Glomerular endothelial cell (primary cell): ENCODE data around the gene CD247. TPM values are rescaled to one million over a fixed set of nuclear protein-coding genes. Genes with fewer than 3 reads are reported as not detected.

Experiments used
- DNase-seq: peaks from one replicate; pipeline ENCODE4 v3.0.0-alpha.2; 2011; ENCODE audit warnings: low read depth, low spot score; ENCODE audit errors: extremely low read depth
- total RNA-seq: library from RNA; depleted of rRNA; stranded (reverse); fragments of >200 nt; gene quantifications from 2 replicates; pipeline ENCODE4 v1.2.3, GENCODE V29; 2015

CD247 gene
- total RNA-seq, 1 donor from 2014 or later = not detected

DNA sequence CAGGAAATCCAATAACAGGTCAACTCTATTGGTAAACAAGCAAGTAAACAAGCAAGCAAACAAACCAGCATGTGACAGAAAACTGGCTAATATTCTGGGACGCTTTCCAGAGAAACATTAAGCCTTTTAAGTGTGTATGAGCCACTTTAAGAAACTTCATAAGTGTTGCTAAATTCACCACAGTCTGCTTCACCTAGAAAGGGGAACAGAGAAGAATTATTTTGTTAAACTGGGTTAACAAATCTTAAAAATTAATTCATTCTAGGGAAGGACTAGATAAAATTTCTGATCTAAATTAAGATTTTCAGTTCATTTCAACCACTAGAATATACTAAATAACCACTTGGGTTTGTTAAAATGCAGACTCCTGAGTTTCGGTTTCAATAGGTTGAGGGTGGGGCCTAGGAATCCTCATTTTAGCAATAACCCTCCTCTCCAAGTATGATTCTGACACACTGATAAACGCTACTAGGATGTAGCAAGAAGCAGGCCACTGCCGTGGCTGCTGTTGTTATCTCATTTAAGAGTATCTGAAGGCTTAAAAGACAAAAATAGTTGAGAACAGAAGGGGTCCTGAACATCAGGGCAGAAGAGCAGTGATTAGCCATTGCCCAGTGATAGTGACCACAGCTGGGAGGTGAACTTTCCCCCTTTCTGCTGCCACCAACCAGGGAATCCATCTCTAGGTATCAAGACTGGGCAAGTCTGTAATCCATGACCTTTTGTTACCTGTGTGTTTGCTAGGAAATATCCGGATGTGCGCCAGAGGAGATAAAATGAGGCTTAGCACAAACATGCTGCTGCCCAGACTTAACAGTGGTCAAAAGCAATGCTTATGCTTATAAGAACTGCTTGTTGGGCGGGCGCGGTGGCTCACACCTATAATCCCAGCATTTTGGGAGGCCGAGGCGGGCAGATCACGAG lies 24.0 kb upstream of the CD247 start:
- no peak for DNase-seq

DNA sequence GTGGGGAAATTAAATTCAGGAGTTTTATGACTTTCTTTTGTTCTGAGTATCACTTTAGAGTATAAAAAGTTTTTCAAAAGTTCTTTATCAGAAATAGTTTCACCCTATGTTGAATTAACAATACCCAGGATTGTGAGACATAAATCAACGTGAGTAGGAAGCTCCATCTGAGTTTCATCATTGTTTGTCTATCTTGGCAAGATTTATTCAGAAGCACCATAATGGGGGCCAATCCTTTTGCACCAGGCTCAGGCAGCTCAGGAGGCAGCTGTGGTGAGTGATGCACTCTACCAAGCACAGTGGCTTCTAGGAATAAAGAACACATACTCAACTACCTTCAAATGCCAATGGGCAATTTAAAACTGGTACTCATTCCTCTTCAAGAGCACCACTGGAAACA lies 23.3 kb upstream of the CD247 start:
- no peak for DNase-seq

DNA sequence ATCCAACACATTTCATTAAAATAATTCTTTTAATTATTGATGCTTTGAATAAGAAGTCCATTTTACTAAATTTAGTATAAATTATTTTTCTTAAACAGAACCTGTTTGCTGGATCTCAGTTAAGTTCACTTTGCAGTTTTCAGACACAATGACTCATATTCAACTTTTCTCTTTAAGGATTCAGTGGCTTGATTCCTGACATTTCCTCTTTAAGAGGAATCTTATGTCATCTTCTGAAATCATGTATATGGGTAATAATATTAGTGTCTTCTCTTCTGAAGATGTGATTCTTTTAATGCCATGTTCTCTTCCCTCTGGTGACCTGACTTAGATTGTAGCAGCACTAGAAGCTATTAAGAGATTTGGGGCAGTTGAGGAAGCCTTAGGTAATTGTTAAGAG lies 22.7 kb upstream of the CD247 start:
- DNase-seq = no peak

DNA sequence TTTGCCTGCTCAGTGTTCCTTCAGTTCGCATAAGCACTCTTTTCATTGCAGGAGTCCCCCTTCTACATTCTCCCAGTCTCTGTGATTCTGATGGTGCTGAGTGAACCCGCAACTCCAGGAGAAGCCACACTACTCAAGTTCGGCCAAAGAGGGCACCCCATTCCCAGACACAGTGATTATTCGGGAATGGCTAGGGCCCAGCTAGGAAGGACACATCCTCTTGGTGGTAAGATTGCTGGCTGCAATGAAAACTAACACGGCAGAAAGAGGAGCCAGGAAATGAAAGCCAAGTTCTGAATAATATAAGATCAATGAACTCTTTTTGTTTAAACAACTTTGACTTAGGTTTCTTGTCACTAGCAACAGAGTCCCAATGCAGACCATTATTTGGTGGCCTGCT lies 20.3 kb upstream of the CD247 start:
- no peak for DNase-seq

DNA sequence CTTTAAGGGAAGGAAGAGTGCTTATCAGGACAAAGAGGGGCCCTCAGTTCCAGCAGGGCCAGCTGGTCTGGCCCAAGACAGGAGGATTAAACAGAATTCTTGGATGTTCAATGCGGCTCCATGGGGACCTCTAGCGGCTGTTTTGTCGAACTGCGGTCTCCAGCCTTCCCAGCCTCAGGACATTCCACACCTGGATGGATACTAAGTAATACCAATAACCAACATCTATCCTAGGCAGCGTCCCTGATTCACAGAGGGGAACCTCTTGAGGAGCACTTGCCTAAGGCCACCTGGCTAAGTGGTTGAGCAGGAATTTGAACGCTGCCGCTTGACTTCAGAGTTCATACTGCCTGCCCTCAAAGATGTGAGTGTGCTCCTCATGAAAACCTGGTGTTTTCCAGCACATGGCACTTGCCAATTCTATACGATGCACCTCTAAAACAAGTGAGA lies 15.5 kb upstream of the CD247 start:
- peak; percentile 37 for DNase-seq

DNA sequence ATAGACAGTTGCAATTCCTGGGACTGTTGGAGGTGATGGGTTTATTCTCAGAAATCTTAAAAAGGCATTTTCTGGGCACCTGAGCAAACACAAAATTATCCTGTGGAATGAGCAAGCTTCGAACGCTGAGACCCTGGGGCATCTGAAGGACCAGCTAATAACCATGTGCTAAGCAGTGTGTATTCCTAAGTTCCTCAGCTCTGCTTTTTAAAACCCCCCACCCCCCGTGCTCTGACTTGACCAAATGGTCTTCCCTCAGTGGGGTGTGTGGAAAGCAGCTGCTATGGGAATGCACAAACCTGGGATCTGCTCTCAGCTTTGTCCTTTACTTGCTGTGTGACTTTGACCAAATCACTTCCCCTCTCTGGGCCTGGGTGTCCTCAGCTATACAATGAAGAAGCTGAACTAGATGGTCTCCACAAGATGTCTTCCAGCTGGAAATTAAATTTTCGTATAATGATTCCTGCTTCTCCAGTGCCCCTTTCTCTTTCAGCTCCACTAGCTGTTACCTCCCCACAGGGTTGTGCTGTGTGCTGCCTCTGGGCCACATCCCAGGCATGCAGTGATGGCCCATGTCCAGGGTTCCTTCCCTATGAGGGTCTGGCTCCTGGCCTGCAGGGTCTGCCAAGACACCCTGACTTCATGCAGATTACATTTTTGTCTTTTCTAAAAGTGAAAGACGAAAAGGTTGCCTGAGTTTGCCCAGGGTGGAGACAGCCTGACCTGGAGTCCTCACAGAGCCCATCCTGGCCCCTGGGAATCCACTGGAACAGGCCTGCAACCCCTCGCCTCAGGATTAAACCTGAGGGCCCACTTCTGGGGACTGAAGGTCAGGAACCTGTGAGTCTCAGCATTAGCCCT lies 14.9 kb upstream of the CD247 start:
- no peak for DNase-seq

DNA sequence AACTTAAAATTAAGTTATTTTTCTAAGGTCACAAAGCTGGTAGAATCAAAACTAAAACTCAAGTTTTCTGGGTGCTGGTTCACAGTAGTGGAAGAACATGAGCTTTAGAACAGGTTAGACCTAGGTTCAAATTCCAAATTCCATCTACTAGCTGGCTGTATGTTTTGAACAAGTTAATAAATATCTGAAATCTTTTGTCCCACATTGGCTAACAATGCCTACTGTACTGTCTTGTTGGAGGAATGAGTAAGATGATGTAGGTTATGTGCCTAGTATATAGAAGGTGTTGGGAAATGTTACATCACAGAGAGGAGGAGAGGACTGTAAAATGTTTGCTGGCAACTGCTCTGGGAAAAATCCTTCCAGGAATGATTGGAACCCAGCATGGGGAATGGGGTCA lies 14.0 kb upstream of the CD247 start:
- no peak for DNase-seq

DNA sequence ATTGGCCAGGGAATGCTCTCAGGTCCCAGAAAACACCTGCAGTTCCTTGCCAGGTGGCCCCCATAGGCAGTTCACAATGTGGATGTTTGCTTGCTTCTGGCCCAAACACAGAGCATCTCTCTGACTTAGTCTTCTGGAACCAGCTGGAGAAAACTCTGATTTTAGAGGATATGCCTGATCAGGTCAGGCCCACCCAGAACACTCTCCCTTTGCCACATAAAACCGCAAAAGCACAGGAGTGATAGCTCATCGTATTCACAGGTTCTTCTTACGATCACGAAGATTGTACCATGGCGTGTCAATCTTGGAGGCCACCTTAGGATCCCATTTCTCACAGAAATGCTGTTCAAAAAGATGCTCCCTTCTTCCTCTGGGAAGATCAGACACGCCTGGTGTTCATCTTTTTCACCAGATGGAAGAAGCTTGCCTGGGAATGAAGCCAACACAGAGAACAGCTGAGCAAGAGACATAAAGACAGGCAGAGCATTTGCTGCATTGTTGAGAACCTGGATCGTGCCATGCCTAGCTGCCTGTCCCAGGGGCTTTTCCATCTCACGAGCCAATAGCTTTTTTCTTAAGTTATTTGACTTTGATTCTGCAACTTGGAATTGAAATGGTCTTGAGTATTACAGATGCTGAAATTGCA lies 11.6 kb upstream of the CD247 start:
- DNase-seq = no peak

DNA sequence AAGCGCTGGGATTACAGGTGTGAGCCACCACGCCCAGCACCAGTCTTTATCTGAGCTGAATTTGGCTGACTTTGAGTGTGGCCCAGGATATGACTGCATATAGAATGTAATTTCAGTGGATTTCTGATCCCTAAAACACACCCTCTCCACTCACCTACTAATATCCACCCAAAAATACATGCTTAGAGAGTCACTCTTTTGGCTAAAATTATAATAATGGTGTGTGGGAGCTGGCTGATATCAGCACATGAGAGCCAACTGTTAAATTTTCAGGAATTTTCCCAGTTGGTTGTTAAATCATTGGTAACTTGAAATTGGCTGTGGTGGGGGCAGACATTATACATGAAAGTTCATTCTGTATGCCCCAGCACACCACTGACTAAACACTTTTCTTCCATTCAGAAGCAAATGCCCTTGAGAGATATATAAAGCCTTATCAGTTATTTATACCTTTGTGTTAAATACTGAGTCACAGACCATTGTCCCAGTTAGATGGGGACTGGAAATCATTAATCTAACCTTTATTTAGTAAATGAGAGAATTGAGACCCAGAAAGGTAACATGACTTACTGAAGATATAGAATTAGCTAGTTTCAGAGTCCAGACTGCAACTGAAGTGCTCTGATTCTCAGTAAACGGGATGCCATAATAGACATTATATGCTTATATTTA lies 9.9 kb upstream of the CD247 start:
- no peak for DNase-seq

DNA sequence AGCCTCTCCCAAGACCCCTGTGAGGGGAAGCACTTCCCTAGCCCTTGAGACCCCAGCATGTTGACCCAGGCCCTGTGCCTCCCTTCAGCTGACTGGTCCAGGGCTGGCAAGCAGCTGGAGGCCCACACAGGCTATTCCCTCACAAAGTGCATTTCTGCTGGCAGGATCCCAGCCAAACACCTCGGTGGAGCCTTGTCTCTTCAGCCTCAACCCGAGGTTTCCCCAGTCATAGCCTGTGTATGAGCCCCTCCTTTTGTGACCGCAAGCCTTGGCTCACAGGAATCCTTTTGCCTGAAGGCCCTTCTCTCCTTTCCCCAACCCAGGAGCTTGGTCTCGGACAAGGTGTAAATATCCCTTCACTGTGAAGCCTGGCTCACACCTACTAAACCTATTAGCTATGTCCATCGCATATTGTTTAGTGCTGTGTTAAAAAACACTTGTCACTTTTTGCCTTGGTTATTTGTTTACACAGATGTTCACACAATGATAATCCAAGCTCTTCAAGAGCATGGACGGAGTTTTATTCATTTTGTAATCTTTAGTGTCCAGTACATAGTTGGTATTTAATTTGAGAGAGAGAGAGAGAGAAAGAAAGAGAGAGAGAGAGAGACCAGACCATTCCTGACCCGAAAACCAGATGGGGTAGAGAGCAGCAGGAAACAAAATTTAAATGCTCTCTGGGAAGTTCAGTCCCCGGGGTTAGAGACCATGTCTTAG lies 8.5 kb upstream of the CD247 start:
- DNase-seq = no peak

DNA sequence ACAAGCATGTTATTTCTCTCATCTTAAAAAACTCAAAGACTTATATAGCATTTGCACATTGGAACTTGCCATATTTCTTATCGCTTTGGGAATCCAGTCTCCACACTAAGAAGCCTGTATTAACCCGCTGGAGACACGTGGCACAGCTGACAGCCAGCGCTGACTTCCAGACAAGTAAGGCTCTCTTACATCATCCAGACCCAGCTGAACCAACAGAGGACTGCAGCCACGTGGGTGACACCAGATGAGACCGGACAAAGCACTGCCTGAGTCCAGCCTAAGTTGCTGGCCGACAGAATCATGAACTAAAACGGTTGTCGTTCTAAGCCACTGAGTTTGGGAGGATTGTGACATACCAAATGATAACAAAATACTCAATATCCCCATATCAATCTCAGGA lies 6.3 kb upstream of the CD247 start:
- no peak for DNase-seq

DNA sequence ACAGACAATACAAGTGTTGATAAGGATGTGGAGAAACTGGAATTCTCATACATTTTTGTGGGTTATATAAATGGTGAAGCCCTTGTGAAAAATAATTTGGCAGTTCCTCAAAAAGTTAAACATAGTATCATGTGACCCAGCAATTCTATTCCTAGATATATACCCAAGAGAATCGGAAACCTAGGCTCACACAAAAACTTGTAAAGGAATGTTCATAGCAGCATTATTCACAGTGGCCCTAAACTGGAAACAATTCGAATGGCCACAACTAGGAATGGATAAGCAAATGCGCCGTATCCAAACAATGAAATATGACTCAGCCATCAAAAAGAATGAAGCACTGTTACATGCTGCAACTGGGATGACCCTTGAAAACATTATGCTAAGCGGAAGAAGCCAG lies 3.9 kb upstream of the CD247 start:
- no peak for DNase-seq

DNA sequence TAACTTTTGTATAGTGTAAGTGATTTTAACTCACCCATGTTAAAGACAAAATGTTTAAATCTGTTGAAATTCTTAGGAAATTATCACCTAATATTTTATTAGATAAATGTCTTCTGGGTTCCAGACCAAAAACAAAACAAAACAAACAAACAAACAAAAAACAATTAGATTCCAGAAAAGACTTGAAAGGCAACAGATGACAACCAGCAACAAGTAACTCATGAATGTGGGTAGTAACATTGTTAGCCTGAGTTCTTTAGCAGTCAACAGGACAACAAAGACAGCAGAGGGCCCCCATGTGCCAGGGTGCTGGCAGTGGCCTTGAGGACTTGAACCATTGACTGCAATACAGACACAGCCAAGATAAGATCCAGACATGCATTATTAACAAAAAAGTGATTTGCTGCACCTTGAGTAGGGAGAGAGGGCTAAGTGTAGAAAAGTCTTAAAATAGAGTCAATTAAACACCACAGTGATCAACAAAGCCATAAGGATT lies 2.4 kb upstream of the CD247 start:
- DNase-seq = no peak

DNA sequence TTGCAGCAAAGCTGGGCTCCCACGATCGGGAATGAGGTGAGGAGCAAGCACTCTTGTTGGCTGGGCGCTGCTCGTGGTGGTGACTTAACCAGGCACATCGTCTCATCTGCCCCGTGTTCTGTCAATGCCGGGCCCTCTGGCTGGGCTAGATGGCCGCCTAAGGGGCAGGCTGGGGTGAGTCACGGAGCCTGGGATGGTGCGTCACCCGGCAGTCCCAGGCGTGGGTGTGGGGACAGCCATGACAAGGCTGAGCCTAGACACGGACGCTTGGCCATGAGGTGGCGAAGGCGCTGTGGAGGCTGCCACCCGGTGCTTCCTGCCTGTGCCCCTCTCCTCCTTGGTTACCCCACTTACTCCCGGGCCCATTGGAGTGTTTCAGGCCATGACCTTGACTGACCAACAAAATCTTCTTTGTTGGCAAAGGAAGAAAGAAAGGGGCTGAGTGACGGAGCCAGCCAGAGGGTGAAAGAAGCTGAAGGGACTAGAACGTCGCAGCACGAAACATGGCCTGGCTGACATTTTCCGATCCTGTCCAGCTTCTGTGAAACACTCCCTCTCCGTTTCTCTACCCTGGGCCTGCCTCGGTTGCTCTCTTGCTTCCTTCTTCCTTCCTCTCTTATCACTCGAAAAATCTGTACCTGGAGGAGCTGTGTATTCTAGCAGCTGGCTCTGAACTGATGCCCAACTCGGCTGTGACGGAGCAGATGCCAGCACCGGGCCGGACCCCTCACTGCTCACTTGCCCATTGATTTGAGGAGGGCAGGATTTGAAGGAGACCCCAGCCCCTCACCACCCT lies 596 bp downstream of the CD247 start:
- no peak for DNase-seq

DNA sequence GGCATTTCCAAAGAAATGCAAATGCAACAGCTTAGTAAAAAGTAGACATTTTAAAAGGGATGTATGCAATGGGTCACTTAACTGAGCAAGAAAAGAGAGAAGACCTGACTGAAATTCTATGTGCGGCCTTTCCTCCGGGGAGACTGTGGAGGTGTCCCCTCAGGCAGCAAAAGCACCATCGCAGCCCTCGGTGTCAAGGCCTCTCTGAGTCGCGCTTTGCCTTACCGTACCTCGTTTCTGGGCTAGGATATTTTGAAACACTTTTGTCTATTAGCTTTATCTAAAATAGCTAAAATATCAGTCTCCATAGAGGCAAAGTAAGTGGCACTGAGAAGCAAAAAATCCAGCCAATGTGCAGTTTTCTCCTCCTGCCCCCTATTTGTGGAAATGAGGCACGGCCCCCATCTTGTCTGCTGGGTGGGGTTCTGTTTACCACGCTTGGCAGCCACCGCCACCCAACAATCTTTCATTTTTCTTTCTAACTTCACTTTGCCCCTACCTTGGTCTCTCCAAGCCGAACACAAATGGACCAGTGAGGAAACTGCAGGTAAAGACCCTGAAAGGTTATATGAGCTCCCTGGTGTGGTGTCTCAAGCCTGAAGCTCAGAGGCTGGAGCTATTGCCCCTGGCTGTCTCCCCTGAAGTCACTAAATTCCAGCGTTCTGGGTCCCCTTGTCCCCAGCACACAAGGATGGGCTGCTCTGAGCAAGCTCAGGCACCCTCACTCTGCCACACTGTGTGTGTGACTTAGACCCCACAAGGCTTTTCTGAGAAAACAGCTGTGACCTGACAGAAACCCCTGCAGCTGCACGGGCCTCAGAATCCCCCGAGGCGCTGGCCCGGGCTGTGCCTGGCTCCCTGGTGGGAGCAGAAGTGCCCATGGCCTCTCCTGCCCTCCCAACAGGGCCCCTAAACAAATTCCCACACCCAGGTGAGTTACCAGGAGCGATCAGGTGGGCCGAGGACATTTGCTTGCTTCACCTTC lies 1.6 kb downstream of the CD247 start:
- no peak for DNase-seq

DNA sequence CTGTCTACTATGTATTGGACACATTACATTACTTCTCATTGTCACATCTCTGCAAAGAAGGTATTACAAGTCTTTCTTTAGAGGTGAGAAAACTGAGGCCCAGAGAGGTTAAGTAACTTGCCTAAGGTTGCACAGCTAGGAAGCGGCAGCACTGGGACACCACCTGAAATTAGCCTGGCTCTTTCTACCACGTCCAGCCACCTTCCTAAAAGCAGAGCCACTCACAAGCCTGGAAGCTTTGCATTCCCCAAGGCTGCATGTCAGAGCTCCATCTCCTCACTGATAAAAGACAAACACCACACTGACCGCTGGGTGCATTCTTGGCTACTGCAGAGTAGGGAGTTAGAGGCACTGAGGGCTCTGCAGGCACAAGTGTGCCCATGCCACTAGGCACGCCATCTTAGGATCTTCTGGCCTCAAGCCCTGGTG lies 2.4 kb downstream of the CD247 start:
- no peak for DNase-seq

DNA sequence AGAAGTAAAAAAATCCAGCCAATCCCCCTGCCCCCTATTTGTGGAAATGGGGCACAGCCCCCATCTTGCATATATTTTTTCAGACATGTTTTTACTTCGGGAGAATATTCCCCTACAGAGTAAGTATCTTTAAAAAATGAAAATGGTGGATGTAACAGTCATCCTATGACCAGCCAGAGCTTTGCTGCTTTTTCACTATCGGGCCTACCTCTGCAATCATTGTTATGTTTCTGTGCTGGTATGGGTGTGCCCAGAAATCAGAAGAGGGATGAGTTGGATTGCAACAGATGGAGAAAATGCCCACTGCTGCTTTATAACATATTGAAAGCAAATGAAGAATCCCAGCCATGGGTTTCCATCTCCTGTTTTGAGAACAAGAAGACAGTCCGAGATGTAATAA lies 2.9 kb downstream of the CD247 start:
- DNase-seq = no peak

DNA sequence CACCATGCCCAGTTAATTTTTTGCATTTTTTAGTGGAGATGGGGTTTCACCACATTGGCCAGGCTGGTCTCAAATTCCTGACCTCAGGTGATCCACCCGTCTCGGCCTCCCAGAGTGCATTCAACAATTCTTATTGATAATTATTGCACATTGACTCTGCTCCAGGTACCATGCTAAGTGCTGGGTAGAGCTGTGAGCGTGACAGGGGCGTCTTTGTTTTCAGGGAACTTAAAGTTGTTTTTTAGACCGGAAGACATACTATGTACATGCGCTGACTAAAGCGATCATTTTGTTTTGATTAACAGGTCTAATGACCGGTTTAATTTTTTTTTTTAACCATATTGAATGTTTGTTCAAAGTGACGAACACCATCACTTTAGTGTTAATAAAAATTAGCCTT lies 4.0 kb downstream of the CD247 start:
- no peak for DNase-seq
